AG08395 (cell line): ENCODE measurements around the gene LRRC2.
"Not testable (repeated sequence)": the region's sequence is repeated elsewhere in the genome, so short reads cannot be mapped to it uniquely, and the experiment has no call there.

Experiments
- DNase-seq: peaks from one replicate; pipeline ENCODE4 v3.0.0; 2012; ENCODE audit warnings: mixed read lengths, low spot score

Gene LRRC2

GRCh38 chr3:46566040-46566641 lies at the start of gene LRRC2:
Gene LRRC2, minus strand, starts transcription at chr3:46566302. Its CDS starts 14,711 bp downstream, at chr3:46551591.
- DNase-seq = peak; percentile 76

GRCh38 chr3:46615050-46615775 lies 49.1 kb upstream of the LRRC2 start:
- no peak for DNase-seq

GRCh38 chr3:46614431-46614830 lies 48.3 kb upstream of the LRRC2 start:
- no peak for DNase-seq

- DNase-seq = no peak
Measured at GRCh38 chr3:46613313-46614005, 47.4 kb upstream of the LRRC2 start.

GRCh38 chr3:46612324-46612723 lies 46.2 kb upstream of the LRRC2 start, which contains the start of gene FAM240A:
Gene FAM240A, plus strand, starts transcription at chr3:46612525. Its CDS starts 159 bp downstream, at chr3:46612684.
- no peak for DNase-seq

GRCh38 chr3:46609944-46610722 lies 44.0 kb upstream of the LRRC2 start:
- no peak for DNase-seq

- DNase-seq = no peak
Measured at GRCh38 chr3:46609212-46609721, 43.2 kb upstream of the LRRC2 start.

- no peak for DNase-seq
Measured at GRCh38 chr3:46607603-46608028, 41.5 kb upstream of the LRRC2 start.

- no peak for DNase-seq
Measured at GRCh38 chr3:46604127-46604526, 38.0 kb upstream of the LRRC2 start.

- DNase-seq = no peak
Measured at GRCh38 chr3:46603446-46604046, 37.4 kb upstream of the LRRC2 start.

- no peak for DNase-seq
Measured at GRCh38 chr3:46599590-46599989, 33.5 kb upstream of the LRRC2 start.

GRCh38 chr3:46595819-46596314 lies 29.8 kb upstream of the LRRC2 start:
- no peak for DNase-seq

- no peak for DNase-seq
Measured at GRCh38 chr3:46594723-46595122, 28.6 kb upstream of the LRRC2 start.

- no peak for DNase-seq
Measured at GRCh38 chr3:46593979-46594378, 27.9 kb upstream of the LRRC2 start.

- no peak for DNase-seq
Measured at GRCh38 chr3:46593274-46593862, 27.3 kb upstream of the LRRC2 start.

GRCh38 chr3:46587268-46587667 lies 21.2 kb upstream of the LRRC2 start:
- DNase-seq = not testable (repeated sequence)

- DNase-seq = no peak
Measured at GRCh38 chr3:46586738-46587246, 20.7 kb upstream of the LRRC2 start.

GRCh38 chr3:46585799-46586693 lies 19.9 kb upstream of the LRRC2 start:
- no peak for DNase-seq

- no peak for DNase-seq
Measured at GRCh38 chr3:46584598-46585467, 18.7 kb upstream of the LRRC2 start.
